Airway epithelial cell (primary cell): ENCODE data around the gene MRPL24. TPM values are rescaled to one million over a fixed set of nuclear protein-coding genes. Genes with fewer than 3 reads are reported as not detected.

Experiments
- total RNA-seq: library from RNA; depleted of rRNA; stranded (reverse); fragments of >200 nt; gene quantifications from 2 replicates; pipeline ENCODE4 v1.2.3, GENCODE V29; 2015

The MRPL24 gene
- 76.9 and 94.0 TPM in 2 replicates for total RNA-seq

GRCh38 chr1:156740741-156741480 lies at the start of gene MRPL24:
Gene MRPL24, minus strand, starts transcription at chr1:156741088. Its CDS starts 2,384 bp downstream, at chr1:156738704.

GRCh38 chr1:156767101-156767878 lies 26.4 kb upstream of the MRPL24 start, which contains the start of gene PRCC:
Gene PRCC, plus strand, starts transcription at chr1:156767535. Its CDS starts 237 bp downstream, at chr1:156767772.

GRCh38 chr1:156751451-156751756 lies 10.5 kb upstream of the MRPL24 start, which contains the start of gene HDGF:
Gene HDGF, minus strand, starts transcription at chr1:156751675. Its CDS starts 246 bp downstream, at chr1:156751429.

GRCh38 chr1:156728599-156729462 lies 12.1 kb downstream of the MRPL24 start, which contains the start of gene ISG20L2:
Gene ISG20L2, minus strand, starts transcription at chr1:156728766. Its CDS starts 1,114 bp downstream, at chr1:156727652.

GRCh38 chr1:156727926-156728598 lies 12.8 kb downstream of the MRPL24 start, which contains the start of gene METTL25B:
Gene METTL25B, plus strand, starts transcription at chr1:156728469. Its CDS starts 636 bp downstream, at chr1:156729105.

GRCh38 chr1:156705321-156705917 lies 35.5 kb downstream of the MRPL24 start, which contains the start of gene CRABP2:
Gene CRABP2, minus strand, starts transcription at chr1:156705583. Its CDS starts 137 bp downstream, at chr1:156705446.

Other genes starting within 250 kb of the MRPL24 start
- gene MEF2D, start 240.3 kb downstream of the MRPL24 start, total RNA-seq, result 18.2 and 18.8 TPM in 2 replicates
- 22.3 and 31.2 TPM in 2 replicates for gene IQGAP3, start 168.5 kb downstream of the MRPL24 start, total RNA-seq
- gene TTC24, start 161.4 kb downstream of the MRPL24 start, total RNA-seq, result not detected in 2 replicates
- gene NAXE, start 149.3 kb downstream of the MRPL24 start, total RNA-seq, result 118 and 139 TPM in 2 replicates
- 15.6 and 35.7 TPM in 2 replicates for gene GPATCH4, start 139.6 kb downstream of the MRPL24 start, total RNA-seq
- gene HAPLN2, start 121.7 kb downstream of the MRPL24 start, total RNA-seq, result not detected in 2 replicates
- not detected in 2 replicates for gene BCAN, start 99.0 kb downstream of the MRPL24 start, total RNA-seq
- 0.85 and 0.93 TPM in 2 replicates for gene NES, start 63.7 kb downstream of the MRPL24 start, total RNA-seq
- gene CRABP2, start 35.5 kb downstream of the MRPL24 start, total RNA-seq, result 446 and 591 TPM in 2 replicates
- 17.6 and 22.0 TPM in 2 replicates for gene METTL25B, start 12.6 kb downstream of the MRPL24 start, total RNA-seq
- gene ISG20L2, start 12.3 kb downstream of the MRPL24 start, total RNA-seq, result 28.4 and 37.9 TPM in 2 replicates
- gene HDGF, start 10.6 kb upstream of the MRPL24 start, total RNA-seq, result 332 and 365 TPM in 2 replicates
- 40.3 and 43.9 TPM in 2 replicates for gene PRCC, start 26.4 kb upstream of the MRPL24 start, total RNA-seq
- gene SH2D2A, start 75.8 kb upstream of the MRPL24 start, total RNA-seq, result 1.8 and 2.5 TPM in 2 replicates
- gene INSRR, start 118.0 kb upstream of the MRPL24 start, total RNA-seq, result not detected in 2 replicates
- gene NTRK1, start 119.8 kb upstream of the MRPL24 start, total RNA-seq, result not detected in 2 replicates
- gene PEAR1, start 152.6 kb upstream of the MRPL24 start, total RNA-seq, result 5.0 and 6.3 TPM in 2 replicates
- not detected in 2 replicates for gene LRRC71, start 179.5 kb upstream of the MRPL24 start, total RNA-seq